SK-N-SH treated with all-trans-retinoic acid at 6 μM for 48 hours (cell line): ENCODE results near the gene CDC14A.

ENCODE experiments used
- ATAC-seq: fragments of 200-7000 bp; cut with Tn5 transposase; 3 replicates; pipeline ENCODE4 v1.9.1; 2020; ENCODE audit warnings: mild to moderate bottlenecking, moderate library complexity
- ARNTL ChIP-seq: fragments of 450-650 bp; formaldehyde crosslinking; IDR thresholded peaks from 2 replicates; pipeline ENCODE4 v1.5.0; 2020; ENCODE audit warnings: low read depth, mild to moderate bottlenecking, moderate library complexity, borderline replicate concordance
- BACH2 ChIP-seq: fragments of 250-450 bp; sonication (Bioruptor Pico); IDR thresholded peaks from 2 replicates; pipeline ENCODE4 v1.9.0; 2021; ENCODE audit warnings: mild to moderate bottlenecking, borderline replicate concordance
- CSDC2 ChIP-seq: fragments of 250-450 bp; sonication (Bioruptor Pico); IDR thresholded peaks from 2 replicates; pipeline ENCODE4 v1.5.0; 2020; ENCODE audit warnings: mild to moderate bottlenecking, moderate library complexity
- ESRRG ChIP-seq: fragments of 250-450 bp; sonication (Bioruptor Pico); IDR thresholded peaks from 2 replicates; pipeline ENCODE4 v1.6.1; 2021; ENCODE audit warnings: mild to moderate bottlenecking
- GLIS3 ChIP-seq: fragments of 250-450 bp; sonication (Bioruptor Pico); IDR thresholded peaks from 2 replicates; pipeline ENCODE4 v1.5.0; 2020; ENCODE audit warnings: mild to moderate bottlenecking, moderate library complexity
- ISL1 ChIP-seq: fragments of 250-450 bp; sonication (Bioruptor Pico); IDR thresholded peaks from 2 replicates; pipeline ENCODE4 v2.1.2; 2022; ENCODE audit warnings: mild to moderate bottlenecking, moderate library complexity
- OSR1 ChIP-seq: fragments of 250-450 bp; sonication (Bioruptor Pico); IDR thresholded peaks from 2 replicates; pipeline ENCODE4 v1.8.0; 2022; ENCODE audit warnings: moderate library complexity, mild to moderate bottlenecking, inconsistent platforms
- PPARA ChIP-seq: fragments of 250-450 bp; sonication (Bioruptor Pico); IDR thresholded peaks from 2 replicates; pipeline ENCODE4 v1.5.0; 2020; ENCODE audit warnings: mild to moderate bottlenecking, borderline replicate concordance
- RARB ChIP-seq: fragments of 250-450 bp; sonication (Bioruptor Pico); IDR thresholded peaks from 2 replicates; pipeline ENCODE4 v1.8.0; 2021; ENCODE audit warnings: mild to moderate bottlenecking, moderate library complexity
- SNAI2 ChIP-seq: fragments of 250-450 bp; sonication (Bioruptor Pico); IDR thresholded peaks from 2 replicates; pipeline ENCODE4 v1.5.0; 2020; ENCODE audit warnings: mild to moderate bottlenecking, moderate library complexity
- TCF4 ChIP-seq: fragments of 250-450 bp; sonication (Bioruptor Pico); IDR thresholded peaks from 2 replicates; pipeline ENCODE4 v1.8.0; 2021; ENCODE audit warnings: mild to moderate bottlenecking, moderate library complexity, borderline replicate concordance
- TOX ChIP-seq: fragments of 250-450 bp; sonication (Bioruptor Pico); IDR thresholded peaks from 2 replicates; pipeline ENCODE4 v1.8.0; 2021; ENCODE audit warnings: mild to moderate bottlenecking, moderate library complexity, borderline replicate concordance
- ZC3H10 ChIP-seq: fragments of 250-450 bp; sonication (Bioruptor Pico); IDR thresholded peaks from 2 replicates; pipeline ENCODE4 v1.5.1; 2021; ENCODE audit warnings: mild to moderate bottlenecking, moderate library complexity
- ZFP3 ChIP-seq: fragments of 250-450 bp; sonication (Bioruptor Pico); IDR thresholded peaks from 2 replicates; pipeline ENCODE4 v1.5.0; 2020; ENCODE audit warnings: mild to moderate bottlenecking, moderate library complexity
- ZFP30 ChIP-seq: fragments of 450-650 bp; formaldehyde crosslinking; IDR thresholded peaks from 2 replicates; pipeline ENCODE4 v1.5.0; 2022; ENCODE audit warnings: mild to moderate bottlenecking, moderate library complexity
- ZNF565 ChIP-seq: fragments of 450-650 bp; formaldehyde crosslinking; conservative IDR thresholded peaks from 2 replicates; pipeline ENCODE4 v1.5.0; 2020; ENCODE audit warnings: low read depth, mild to moderate bottlenecking, moderate library complexity
- ZNF70 ChIP-seq: fragments of 450-650 bp; formaldehyde crosslinking; IDR thresholded peaks from 2 replicates; pipeline ENCODE4 v1.5.0; 2020; ENCODE audit warnings: mild to moderate bottlenecking, moderate library complexity
- ZNF8 ChIP-seq: fragments of 450-650 bp; formaldehyde crosslinking; IDR thresholded peaks from 2 replicates; pipeline ENCODE4 v1.5.0; 2020; ENCODE audit warnings: mild to moderate bottlenecking, moderate library complexity
- TF ChIP-seq, protein P1 (sequence below): fragments of 250-450 bp; sonication (Bioruptor Pico); IDR thresholded peaks from 2 replicates; pipeline ENCODE4 v1.8.0; 2020; ENCODE audit warnings: mild to moderate bottlenecking, moderate library complexity, borderline replicate concordance
- TF ChIP-seq, protein P2 (sequence below): fragments of 250-450 bp; sonication (Bioruptor Pico); IDR thresholded peaks from 2 replicates; pipeline ENCODE4 v1.5.1; 2020; ENCODE audit warnings: low read depth, mild to moderate bottlenecking, moderate library complexity
- TF ChIP-seq, protein P3 (sequence below): fragments of 250-450 bp; sonication (Bioruptor Pico); IDR thresholded peaks from 2 replicates; pipeline ENCODE4 v1.5.1; 2021; ENCODE audit warnings: mild to moderate bottlenecking, moderate library complexity
- TF ChIP-seq, protein P4 (sequence below): fragments of 250-450 bp; sonication (Bioruptor Pico); IDR thresholded peaks from 2 replicates; pipeline ENCODE4 v1.8.0; 2021; ENCODE audit warnings: low read depth, mild to moderate bottlenecking, moderate library complexity, borderline replicate concordance
- TF ChIP-seq, protein P5 (sequence below): fragments of 250-450 bp; sonication (Bioruptor Pico); IDR thresholded peaks from 2 replicates; pipeline ENCODE4 v1.5.0; 2020; ENCODE audit warnings: mild to moderate bottlenecking, moderate library complexity

CDC14A gene

DNA sequence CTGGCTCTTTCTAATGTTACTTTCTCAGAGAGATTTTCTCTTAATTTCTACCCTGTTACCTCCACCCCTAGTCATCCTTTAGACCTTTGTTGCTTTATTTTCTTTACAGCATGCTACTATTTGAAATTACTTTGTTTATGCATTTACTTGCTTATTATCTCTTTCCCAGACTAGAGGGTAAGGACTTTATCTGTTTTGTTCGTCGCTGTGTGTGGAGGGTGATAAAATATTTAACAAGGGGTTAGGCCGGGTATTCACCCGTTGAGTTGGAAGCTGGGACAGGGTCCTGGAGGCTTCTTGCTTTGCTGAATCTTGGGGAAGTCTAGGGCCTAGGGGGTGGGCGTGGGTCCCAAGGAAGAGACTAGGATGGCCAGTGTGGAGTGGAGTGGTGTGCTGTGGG, 43.6 kb downstream of the CDC14A start:
- TF ChIP-seq GLIS3 (CRISPR knock-in tag), result no peak
- TF ChIP-seq ZNF8, result no peak
- TF ChIP-seq CSDC2, result no peak
- TF ChIP-seq TOX (CRISPR knock-in tag), result no peak
- no peak for TF ChIP-seq ZNF70
- no peak for TF ChIP-seq OSR1 (CRISPR knock-in tag)
- TF ChIP-seq ZC3H10, result no peak
- no peak for TF ChIP-seq ZFP3
- TF ChIP-seq ZFP30 (CRISPR knock-in tag), result no peak
- TF ChIP-seq, protein P1, sequence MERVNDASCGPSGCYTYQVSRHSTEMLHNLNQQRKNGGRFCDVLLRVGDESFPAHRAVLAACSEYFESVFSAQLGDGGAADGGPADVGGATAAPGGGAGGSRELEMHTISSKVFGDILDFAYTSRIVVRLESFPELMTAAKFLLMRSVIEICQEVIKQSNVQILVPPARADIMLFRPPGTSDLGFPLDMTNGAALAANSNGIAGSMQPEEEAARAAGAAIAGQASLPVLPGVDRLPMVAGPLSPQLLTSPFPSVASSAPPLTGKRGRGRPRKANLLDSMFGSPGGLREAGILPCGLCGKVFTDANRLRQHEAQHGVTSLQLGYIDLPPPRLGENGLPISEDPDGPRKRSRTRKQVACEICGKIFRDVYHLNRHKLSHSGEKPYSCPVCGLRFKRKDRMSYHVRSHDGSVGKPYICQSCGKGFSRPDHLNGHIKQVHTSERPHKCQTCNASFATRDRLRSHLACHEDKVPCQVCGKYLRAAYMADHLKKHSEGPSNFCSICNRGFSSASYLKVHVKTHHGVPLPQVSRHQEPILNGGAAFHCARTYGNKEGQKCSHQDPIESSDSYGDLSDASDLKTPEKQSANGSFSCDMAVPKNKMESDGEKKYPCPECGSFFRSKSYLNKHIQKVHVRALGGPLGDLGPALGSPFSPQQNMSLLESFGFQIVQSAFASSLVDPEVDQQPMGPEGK (CRISPR knock-in tag), result no peak
- no peak for TF ChIP-seq PPARA (CRISPR knock-in tag)
- TF ChIP-seq ARNTL (CRISPR knock-in tag), result no peak
- TF ChIP-seq ESRRG, result no peak
- TF ChIP-seq, protein P2, sequence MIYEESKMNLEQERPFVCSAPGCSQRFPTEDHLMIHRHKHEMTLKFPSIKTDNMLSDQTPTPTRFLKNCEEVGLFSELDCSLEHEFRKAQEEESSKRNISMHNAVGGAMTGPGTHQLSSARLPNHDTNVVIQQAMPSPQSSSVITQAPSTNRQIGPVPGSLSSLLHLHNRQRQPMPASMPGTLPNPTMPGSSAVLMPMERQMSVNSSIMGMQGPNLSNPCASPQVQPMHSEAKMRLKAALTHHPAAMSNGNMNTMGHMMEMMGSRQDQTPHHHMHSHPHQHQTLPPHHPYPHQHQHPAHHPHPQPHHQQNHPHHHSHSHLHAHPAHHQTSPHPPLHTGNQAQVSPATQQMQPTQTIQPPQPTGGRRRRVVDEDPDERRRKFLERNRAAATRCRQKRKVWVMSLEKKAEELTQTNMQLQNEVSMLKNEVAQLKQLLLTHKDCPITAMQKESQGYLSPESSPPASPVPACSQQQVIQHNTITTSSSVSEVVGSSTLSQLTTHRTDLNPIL (CRISPR knock-in tag), result no peak
- TF ChIP-seq ISL1 (CRISPR knock-in tag), result no peak
- TF ChIP-seq, protein P3, sequence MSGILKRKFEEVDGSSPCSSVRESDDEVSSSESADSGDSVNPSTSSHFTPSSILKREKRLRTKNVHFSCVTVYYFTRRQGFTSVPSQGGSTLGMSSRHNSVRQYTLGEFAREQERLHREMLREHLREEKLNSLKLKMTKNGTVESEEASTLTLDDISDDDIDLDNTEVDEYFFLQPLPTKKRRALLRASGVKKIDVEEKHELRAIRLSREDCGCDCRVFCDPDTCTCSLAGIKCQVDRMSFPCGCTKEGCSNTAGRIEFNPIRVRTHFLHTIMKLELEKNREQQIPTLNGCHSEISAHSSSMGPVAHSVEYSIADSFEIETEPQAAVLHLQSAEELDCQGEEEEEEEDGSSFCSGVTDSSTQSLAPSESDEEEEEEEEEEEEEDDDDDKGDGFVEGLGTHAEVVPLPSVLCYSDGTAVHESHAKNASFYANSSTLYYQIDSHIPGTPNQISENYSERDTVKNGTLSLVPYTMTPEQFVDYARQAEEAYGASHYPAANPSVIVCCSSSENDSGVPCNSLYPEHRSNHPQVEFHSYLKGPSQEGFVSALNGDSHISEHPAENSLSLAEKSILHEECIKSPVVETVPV, result no peak
- TF ChIP-seq TCF4 (CRISPR knock-in tag), result no peak
- TF ChIP-seq ZNF565, result no peak
- TF ChIP-seq, all 23 proteins: peak for 0
- ATAC-seq, result no peak

DNA sequence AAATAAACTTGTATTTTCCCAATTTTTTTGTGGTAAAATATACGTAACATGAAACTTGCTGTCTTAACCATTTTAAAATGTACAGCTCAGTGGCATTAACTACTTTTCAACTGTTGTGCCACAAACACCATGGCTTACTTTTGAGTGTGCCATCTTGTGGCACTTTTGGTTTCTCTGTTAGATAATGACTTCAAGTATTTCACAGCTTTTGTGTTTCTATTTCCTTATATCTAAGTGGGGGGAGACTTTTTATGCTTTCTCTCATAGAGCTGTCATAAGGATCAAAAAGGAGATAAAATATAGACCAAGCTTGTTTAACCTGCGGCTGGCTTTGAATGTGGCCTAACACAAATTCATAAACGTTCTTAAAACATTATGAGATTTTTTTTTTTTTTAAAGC, 44.3 kb downstream of the CDC14A start:
- TF ChIP-seq CSDC2 (no peak), ARNTL (CRISPR knock-in tag) (no peak), OSR1 (CRISPR knock-in tag) (no peak), ZNF8 (no peak), ZNF565 (no peak)
- TF ChIP-seq, protein P4, sequence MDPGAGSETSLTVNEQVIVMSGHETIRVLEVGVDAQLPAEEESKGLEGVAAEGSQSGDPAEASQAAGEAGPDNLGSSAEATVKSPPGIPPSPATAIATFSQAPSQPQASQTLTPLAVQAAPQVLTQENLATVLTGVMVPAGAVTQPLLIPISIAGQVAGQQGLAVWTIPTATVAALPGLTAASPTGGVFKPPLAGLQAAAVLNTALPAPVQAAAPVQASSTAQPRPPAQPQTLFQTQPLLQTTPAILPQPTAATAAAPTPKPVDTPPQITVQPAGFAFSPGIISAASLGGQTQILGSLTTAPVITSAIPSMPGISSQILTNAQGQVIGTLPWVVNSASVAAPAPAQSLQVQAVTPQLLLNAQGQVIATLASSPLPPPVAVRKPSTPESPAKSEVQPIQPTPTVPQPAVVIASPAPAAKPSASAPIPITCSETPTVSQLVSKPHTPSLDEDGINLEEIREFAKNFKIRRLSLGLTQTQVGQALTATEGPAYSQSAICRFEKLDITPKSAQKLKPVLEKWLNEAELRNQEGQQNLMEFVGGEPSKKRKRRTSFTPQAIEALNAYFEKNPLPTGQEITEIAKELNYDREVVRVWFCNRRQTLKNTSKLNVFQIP, result no peak
- no peak for ATAC-seq

DNA sequence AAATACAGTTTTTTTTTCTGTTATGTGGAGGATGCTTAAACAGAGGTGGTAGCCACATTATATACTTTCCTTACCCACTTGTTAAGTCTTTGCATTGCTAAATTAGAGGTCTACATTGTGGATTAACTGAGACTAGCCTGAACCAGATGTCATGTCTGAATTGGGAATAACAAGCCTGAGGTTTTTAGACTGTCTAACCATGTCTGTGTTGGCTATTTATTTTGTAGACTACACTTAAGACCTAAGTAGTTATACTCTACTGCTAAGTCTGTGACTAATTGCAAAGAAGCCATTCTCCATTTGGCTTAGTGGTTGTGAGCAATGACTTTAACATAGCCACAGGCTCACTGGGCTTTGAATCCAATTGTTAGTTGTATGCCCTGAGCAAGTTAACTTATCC, 45.4 kb downstream of the CDC14A start:
- no peak for ATAC-seq
- TF ChIP-seq RARB (CRISPR knock-in tag), result no peak
- TF ChIP-seq ZNF70, result no peak
- TF ChIP-seq ISL1 (CRISPR knock-in tag), result no peak
- TF ChIP-seq, protein P5, sequence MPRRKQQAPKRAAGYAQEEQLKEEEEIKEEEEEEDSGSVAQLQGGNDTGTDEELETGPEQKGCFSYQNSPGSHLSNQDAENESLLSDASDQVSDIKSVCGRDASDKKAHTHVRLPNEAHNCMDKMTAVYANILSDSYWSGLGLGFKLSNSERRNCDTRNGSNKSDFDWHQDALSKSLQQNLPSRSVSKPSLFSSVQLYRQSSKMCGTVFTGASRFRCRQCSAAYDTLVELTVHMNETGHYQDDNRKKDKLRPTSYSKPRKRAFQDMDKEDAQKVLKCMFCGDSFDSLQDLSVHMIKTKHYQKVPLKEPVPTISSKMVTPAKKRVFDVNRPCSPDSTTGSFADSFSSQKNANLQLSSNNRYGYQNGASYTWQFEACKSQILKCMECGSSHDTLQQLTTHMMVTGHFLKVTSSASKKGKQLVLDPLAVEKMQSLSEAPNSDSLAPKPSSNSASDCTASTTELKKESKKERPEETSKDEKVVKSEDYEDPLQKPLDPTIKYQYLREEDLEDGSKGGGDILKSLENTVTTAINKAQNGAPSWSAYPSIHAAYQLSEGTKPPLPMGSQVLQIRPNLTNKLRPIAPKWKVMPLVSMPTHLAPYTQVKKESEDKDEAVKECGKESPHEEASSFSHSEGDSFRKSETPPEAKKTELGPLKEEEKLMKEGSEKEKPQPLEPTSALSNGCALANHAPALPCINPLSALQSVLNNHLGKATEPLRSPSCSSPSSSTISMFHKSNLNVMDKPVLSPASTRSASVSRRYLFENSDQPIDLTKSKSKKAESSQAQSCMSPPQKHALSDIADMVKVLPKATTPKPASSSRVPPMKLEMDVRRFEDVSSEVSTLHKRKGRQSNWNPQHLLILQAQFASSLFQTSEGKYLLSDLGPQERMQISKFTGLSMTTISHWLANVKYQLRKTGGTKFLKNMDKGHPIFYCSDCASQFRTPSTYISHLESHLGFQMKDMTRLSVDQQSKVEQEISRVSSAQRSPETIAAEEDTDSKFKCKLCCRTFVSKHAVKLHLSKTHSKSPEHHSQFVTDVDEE (CRISPR knock-in tag), result no peak
- TF ChIP-seq, protein P1 (CRISPR knock-in tag), result no peak
- no peak for TF ChIP-seq ZC3H10
- TF ChIP-seq, protein P4, result no peak
- TF ChIP-seq, protein P3, result no peak
- no peak for TF ChIP-seq CSDC2
- no peak for TF ChIP-seq PPARA (CRISPR knock-in tag)
- no peak for TF ChIP-seq TCF4 (CRISPR knock-in tag)
- no peak for TF ChIP-seq SNAI2 (CRISPR knock-in tag)
- no peak for TF ChIP-seq BACH2 (CRISPR knock-in tag)
- no peak for TF ChIP-seq ZFP30 (CRISPR knock-in tag)
- TF ChIP-seq ARNTL (CRISPR knock-in tag), result no peak
